NCI-H187 (cell line): ENCODE measurements around the gene HS6ST3.

Experiments used
- DNase-seq, 2 experiments: peaks; one replicate each; lab custom pipeline; 2025; lab: John Stamatoyannopoulos, UW

Gene HS6ST3

DNA sequence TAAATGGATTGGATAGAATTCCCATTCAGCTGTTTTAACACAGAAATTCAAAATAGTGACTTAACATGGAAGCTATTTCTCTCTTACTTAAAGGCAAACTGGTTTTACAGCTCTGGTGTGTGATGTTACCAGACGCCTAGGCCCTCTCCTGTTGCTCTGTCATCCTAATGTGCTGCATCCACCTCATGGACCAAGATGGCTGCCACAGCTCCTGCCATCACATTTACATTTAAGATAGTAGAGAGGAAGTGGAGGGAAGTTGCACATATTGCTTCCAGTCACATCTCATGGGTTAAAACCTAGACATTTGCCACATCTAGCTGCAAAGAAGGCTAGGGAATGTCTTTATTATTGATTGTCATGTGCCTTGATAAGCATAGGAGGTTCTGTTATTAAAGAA is 746.8 kb downstream of the HS6ST3 start:
- no peak for DNase-seq

DNA sequence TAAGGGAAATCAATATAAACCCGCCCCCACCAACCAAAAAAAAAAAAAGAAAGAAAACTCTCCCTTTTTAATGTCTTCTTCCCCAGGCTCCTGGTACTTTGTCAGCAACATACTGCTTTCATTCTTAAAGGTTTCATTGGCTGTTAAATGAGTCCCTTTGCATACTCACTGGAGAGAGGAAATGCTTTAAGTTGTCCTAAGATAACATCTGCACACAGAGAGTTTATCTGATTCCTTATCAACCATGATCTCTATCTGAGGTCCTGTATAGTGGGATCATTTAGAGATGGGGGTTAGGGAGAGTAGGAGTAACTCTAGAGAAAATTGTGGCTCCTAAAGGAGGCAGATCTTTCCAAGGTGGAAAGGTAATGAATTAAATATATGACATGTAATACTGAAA is 747.9 kb downstream of the HS6ST3 start:
- DNase-seq, result no peak

DNA sequence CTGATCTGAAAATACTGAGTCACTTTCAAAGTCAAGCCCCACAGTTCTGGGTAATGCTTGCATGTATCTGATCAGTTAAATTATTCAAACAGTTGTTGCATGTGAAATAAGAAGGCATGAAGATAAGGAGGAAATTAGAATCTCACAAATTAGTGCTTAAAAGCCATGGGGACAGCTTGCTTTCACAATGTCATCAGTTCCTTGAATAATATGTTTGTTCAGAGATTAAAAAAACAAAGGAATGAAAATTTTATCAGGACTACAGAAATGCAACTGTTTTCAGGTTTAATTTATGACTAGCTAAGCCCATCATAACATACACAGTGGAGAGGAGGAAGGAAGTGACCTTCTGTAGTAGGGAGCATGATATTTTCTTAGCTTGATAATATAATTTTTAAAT is 754.3 kb downstream of the HS6ST3 start:
- no peak for DNase-seq

DNA sequence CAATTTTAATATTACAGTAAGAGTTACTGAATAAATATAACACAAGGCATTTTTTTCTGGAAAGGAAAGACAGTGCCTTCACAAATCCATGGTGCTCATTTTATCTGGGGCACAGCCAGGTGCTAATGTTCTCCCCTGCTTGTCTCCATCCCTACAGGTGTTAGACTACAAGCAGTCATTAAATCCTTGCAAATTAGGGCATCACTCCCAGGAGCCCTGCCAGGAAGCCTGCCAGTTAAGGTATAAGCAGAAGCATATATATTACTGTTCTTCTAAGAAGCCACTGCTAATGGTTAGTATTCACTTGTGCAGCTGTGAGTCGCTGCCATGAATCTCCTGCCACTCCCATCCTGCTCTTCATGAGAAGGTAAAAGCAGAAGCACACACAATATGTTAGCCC is 754.7 kb downstream of the HS6ST3 start:
- DNase-seq, result no peak

DNA sequence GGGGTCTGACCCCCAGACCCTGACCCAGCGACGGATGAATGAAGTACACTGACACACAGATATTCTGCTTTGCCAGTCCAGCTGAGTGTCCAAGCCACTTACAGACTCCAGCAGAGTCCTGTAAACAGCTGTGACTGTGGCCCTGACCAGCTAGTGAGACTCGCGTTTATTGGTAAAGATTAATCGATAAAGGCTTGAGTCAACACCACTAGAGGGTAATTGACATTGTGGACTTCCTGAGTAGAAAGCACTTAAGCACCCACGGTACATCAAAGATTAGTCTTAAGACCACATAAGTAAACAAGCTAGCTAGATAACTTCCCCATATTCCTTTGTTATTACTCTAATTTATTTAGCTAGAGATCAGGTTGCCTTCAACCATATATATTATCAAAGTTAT is 758.4 kb downstream of the HS6ST3 start:
- DNase-seq, result no peak

DNA sequence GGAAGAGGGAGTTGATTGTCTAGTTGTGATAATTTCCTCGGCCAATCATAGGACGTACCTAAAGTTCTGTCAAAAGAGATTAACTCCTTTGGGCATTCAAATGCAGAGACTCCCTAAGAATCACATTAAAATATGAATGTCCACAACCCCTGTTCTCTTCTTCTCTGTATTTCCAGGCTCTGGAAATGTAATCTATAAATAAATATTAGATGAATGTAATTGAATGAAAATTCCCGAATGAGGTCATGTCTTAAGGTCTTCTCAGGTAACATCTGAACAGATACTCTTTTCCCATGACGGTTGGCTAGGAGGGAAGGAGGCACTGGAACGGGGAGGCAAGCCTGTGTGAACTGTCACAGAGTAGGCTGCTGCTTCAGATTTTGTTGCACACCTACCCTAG is 759.2 kb downstream of the HS6ST3 start:
- no peak for DNase-seq

DNA sequence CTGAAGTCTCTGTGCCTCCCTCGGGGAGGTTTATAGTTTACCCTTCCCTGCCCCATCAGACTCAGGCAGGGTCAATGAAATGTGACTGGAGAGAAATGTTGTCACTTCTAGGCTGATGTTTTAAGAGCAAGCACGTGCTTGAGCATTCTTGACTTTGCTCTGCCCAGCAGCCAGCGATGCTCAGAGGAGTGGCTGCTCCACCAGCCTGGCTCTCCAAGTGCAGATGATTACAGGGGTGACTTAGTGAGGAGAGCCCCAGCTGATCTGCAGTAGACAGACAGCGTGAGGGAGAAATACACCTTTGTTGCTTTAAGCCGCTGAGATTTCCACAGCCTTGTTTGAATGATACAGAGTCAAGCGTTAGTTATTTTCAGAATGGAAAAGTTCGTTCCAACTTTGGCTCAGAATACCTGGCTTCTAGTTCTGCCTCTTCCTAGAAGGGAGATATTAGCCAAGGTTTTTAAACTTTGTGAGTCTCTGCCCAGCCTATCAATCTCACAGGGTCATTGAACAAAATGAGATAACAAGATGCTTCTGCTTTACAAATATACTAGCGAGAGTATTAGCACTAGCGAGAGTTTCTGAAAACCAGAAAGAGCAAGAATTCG is 760.7 kb downstream of the HS6ST3 start:
- DNase-seq, result no peak

DNA sequence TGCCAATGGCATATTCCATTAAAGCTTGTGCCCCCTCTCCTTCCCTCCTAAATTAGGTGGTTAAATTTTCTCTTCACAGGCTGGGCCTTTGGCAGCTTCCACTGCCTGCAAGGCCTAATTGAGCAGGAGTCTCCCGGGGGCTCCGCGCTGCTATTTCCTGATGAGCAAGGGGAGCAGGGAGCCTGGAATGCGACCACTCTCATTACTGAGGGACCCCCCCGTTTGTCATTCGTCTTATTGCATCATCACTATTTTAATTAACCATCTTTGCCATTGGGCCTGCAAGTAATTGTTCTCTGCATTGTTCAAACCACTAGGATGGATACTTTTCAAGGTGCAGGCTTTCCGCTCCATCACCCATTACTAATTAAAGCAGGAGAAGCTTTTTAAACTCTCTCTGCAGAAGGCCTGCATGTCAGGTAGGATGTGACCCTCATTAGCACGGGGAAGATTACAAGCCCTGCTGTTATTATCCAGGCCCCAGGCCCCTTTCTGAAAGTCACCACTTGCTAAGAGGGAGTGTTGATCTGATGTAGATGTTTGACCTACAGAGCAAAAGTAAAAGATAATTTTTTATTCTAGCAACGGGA is 762.0 kb downstream of the HS6ST3 start:
- DNase-seq, result no peak

DNA sequence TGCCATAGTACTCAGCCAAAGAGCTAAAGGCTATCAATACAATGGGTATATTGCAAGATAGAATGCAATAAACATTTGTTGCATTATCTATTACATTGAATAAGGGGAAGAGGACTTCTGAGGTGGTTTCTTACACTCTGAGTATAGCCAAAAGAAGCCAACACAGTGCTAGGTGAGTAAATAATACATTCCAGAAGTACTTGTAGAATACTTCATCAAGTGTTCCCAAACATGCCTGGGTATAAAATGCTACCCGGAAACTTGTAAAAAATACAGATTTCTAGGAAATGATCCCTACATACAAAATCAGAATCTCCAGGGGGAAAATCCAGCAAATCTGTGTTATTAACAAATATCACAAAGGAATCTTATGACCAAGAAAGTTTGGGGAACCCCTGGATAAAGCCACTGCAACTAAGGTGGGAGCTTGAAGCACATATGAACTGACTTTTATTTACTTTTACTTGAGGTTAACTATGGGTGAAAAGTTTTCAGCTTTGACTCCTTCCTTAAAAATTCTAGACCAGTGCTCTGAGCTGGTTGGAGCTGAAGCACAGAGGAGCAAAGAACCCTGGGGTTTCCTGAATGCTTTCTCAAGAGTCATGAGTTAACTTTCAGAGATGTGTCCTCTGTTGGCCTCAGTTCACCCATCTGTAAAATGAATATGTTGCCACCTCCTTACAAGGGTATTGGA is 768.4 kb downstream of the HS6ST3 start:
- DNase-seq, result no peak

DNA sequence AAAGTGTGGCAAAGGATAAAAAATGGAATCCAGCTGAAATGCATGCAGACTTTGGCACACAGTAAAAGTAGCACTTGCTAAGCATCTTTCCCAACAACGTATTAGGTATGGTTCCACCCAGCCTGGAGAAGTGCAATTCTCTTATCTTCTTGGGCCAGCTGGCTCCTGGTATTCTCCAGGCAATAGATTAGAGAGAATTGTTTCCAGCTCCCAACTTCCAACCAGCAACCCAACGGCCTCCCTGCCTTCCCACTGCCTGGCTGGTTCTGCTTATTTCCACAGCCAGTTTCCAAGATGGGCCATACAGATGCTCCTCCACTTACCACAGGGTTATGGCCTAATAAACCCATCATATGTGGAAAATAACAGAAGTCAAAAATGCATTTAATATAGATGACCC is 771.0 kb downstream of the HS6ST3 start:
- no peak for DNase-seq

DNA sequence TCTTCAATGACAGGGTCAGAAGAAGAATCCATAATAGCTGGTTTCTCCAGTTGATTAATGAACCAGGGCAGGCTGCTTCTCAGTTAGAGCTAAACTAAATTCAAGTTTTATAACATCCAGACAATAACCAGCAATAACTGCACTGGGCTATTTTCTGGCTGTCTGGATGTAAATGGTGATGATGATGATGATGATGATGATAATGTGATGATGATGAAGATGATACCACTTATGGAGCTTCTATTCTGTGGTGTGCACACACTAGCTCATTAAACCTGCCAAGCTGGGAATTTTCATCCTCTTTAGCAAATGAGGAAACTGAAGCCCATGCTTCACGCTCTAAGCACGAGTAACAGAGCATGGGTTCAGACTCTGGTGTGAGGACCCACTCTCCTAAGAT is 772.2 kb downstream of the HS6ST3 start:
- DNase-seq, result no peak

DNA sequence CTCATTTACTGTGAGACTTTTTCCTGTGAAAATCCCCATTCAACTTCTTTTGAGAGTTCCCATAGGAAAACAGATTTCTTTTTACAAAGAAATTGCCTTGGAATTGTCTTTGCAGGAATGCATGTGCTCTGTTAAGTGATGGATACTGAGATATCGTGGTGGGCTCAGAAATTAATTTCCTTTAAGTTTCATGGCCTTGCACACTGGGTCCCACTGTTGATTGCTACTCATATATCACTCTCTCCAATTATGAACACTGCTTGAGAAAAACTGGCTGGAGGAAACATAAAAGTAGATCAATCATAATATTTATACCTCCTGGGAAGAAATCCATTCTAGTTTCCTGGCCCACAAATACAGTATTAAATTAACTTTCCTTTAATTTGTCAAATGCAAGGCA is 773.1 kb downstream of the HS6ST3 start:
- DNase-seq, result no peak

DNA sequence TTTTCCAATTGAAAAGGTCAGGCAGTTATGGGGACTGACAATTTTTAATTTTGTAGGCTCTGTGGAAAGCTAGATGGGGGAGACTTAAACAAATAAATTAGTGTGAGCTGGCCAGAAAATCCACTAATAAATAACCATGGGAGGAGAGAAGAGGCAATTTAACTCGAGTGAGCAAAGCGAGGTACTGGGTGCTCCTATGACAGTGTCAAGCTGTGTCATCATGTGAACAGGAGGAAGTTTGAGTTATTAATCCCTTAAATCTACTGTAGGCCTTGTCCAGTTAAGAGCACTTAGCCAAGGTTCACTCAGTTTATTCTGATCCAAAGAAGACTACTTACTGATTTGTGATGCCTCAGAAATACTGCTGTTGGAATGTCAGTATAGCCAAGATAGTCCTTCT is 781.6 kb downstream of the HS6ST3 start:
- no peak for DNase-seq

DNA sequence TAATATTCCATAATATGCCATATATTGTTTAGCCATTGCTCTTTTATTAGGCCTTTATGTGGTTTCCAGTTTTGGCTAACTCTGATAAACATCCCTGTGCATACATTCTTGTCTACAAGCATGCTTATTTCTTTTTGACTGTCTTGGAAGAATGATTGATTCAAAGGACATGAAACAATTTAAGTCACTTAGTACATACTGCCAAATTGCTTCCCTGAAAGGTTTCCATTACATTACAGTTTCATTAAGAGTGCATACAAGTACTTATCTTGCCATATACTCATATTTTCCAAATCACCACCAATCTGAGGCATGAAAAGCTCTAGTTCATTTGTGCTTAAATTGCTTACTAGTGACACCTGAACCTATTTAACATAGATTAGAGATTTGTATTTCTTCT is 790.5 kb downstream of the HS6ST3 start:
- DNase-seq, result no peak
